Mammary epithelial cell (primary cell): ENCODE results near the gene SLC43A2.

Source experiments
- EZH2 ChIP-seq: IDR thresholded peaks from 2 replicates; pipeline ENCODE4 v1.6.1; 2012; ENCODE audit warnings: low read length, inconsistent platforms, borderline replicate concordance
- TF ChIP-seq, protein P1 (sequence below), 2 donors: IDR thresholded peaks in 1 of 2; conservative IDR thresholded peaks in 1 of 2; 2 replicates each; pipeline ENCODE4 v1.5.1; 2011 to 2012; ENCODE audit warnings: inconsistent platforms in 2 of 2, low read length in 2 of 2, mild to moderate bottlenecking in 2 of 2, control low read depth in 1 of 2, low read depth in 1 of 2; ENCODE audit not compliant: insufficient read depth in 1 of 2; ENCODE audit errors: extremely low read depth in 1 of 2

DNA sequence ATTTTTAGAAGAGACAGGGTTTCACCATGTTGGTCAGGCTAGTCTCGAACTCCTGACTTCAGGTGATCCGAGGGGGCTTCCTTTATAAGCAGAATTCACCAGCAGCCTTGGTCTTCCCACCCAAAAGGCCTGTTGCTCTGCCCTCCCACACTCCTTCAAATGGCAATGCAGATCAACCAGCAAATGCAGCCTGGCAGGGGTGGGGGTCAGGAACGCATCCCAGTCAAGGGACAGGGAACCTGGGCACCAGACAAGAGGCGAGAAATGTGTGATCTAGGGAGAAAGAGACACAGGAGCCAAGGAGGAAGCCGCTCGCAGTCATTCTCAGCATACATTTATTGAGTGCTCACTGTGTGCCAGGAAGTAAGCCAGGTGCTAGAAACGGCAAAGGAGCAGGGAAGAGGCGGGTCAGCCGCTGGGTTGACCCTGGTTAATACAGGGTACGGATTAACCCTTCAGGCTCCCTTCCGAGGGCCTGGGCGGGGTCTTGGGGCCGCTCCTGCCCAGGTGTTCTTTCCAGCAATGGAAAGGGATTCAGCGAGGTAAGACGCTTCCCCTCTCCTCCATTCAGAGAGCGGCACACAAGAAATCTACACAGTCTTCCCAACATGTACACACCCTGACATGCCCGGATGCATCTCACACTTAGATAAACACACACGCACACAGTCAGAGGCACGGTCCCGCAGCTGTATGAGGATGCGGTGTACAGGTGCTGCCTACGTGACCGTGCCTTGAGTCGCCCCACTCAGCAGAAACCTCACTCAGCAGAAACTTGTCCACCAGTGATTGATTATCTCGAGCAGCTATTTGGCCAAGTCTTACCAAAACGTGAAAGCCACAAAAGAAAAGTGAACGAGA lies 59.5 kb downstream of the SLC43A2 start:
- TF ChIP-seq, protein P1, sequence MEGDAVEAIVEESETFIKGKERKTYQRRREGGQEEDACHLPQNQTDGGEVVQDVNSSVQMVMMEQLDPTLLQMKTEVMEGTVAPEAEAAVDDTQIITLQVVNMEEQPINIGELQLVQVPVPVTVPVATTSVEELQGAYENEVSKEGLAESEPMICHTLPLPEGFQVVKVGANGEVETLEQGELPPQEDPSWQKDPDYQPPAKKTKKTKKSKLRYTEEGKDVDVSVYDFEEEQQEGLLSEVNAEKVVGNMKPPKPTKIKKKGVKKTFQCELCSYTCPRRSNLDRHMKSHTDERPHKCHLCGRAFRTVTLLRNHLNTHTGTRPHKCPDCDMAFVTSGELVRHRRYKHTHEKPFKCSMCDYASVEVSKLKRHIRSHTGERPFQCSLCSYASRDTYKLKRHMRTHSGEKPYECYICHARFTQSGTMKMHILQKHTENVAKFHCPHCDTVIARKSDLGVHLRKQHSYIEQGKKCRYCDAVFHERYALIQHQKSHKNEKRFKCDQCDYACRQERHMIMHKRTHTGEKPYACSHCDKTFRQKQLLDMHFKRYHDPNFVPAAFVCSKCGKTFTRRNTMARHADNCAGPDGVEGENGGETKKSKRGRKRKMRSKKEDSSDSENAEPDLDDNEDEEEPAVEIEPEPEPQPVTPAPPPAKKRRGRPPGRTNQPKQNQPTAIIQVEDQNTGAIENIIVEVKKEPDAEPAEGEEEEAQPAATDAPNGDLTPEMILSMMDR (conservative IDR thresholded peaks at IDR 0.05 in 1 of 2, IDR thresholded peaks at IDR 0.05 in 1 of 2; ENCODE audit: extremely low read depth in 1 of 2, insufficient read depth in 1 of 2, low read depth in 1 of 2, low read length in 2 of 2): no peak
- TF ChIP-seq EZH2: no peak
